NB4 (cell line): ENCODE data around the gene CRYGA.

Source experiments
- MYC ChIP-seq: IDR thresholded peaks from 2 replicates; pipeline ENCODE4 v1.6.1; 2011; ENCODE audit warnings: low read depth, low read length
- TF ChIP-seq, protein P1 (sequence below): IDR thresholded peaks from one replicate; pipeline ENCODE4 v1.5.1; 2012; ENCODE audit warnings: low read depth, low read length

- TF ChIP-seq, protein P1, sequence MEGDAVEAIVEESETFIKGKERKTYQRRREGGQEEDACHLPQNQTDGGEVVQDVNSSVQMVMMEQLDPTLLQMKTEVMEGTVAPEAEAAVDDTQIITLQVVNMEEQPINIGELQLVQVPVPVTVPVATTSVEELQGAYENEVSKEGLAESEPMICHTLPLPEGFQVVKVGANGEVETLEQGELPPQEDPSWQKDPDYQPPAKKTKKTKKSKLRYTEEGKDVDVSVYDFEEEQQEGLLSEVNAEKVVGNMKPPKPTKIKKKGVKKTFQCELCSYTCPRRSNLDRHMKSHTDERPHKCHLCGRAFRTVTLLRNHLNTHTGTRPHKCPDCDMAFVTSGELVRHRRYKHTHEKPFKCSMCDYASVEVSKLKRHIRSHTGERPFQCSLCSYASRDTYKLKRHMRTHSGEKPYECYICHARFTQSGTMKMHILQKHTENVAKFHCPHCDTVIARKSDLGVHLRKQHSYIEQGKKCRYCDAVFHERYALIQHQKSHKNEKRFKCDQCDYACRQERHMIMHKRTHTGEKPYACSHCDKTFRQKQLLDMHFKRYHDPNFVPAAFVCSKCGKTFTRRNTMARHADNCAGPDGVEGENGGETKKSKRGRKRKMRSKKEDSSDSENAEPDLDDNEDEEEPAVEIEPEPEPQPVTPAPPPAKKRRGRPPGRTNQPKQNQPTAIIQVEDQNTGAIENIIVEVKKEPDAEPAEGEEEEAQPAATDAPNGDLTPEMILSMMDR: no peak
- TF ChIP-seq MYC: no peak
Measured at GRCh38 chr2:208195531-208195930, 32.1 kb upstream of the CRYGA start.
